ENCODE results near the gene HIP1.
"Not testable (repeated sequence)": the region's sequence is repeated elsewhere in the genome, so short reads cannot be mapped to it uniquely, and the experiment has no call there.

The HIP1 gene

GRCh38 chr7:75567948-75568595 is 170.7 kb downstream of the HIP1 start:
- FAIRE-seq = no peak

GRCh38 chr7:75565132-75565837 is 173.5 kb downstream of the HIP1 start:
- no peak for FAIRE-seq

- no peak for FAIRE-seq
Measured at GRCh38 chr7:75563171-75563570, 175.6 kb downstream of the HIP1 start.

GRCh38 chr7:75559976-75560365 is 178.8 kb downstream of the HIP1 start:
- FAIRE-seq = no peak

GRCh38 chr7:75559355-75559975 is 179.3 kb downstream of the HIP1 start:
- no peak for FAIRE-seq

GRCh38 chr7:75556835-75557234 is 181.9 kb downstream of the HIP1 start:
- FAIRE-seq = not testable (repeated sequence)

GRCh38 chr7:75555736-75556135 is 183.0 kb downstream of the HIP1 start:
- FAIRE-seq = no peak

- no peak for FAIRE-seq
Measured at GRCh38 chr7:75546237-75547015, 192.3 kb downstream of the HIP1 start.

- FAIRE-seq = no peak
Measured at GRCh38 chr7:75537731-75538130, 201.0 kb downstream of the HIP1 start.

- FAIRE-seq = no peak
Measured at GRCh38 chr7:75536940-75537538, 201.7 kb downstream of the HIP1 start.

GRCh38 chr7:75536491-75536890 is 202.2 kb downstream of the HIP1 start:
- no peak for FAIRE-seq

GRCh38 chr7:75534727-75535307 is 203.9 kb downstream of the HIP1 start:
- no peak for FAIRE-seq

GRCh38 chr7:75533926-75534325 is 204.8 kb downstream of the HIP1 start:
- no peak for FAIRE-seq

GRCh38 chr7:75532639-75533038 is 206.1 kb downstream of the HIP1 start:
- no peak for FAIRE-seq

- FAIRE-seq = no peak
Measured at GRCh38 chr7:75531359-75531821, 207.4 kb downstream of the HIP1 start.

- FAIRE-seq = not testable (repeated sequence)
Measured at GRCh38 chr7:75527224-75527722, 211.5 kb downstream of the HIP1 start.

- FAIRE-seq = not testable (repeated sequence)
Measured at GRCh38 chr7:75521727-75522126, 217.0 kb downstream of the HIP1 start.

- FAIRE-seq = not testable (repeated sequence)
Measured at GRCh38 chr7:75518842-75519241, 219.9 kb downstream of the HIP1 start.

GRCh38 chr7:75509033-75509432 is 229.7 kb downstream of the HIP1 start:
- FAIRE-seq = not testable (repeated sequence)

- not testable (repeated sequence) for FAIRE-seq
Measured at GRCh38 chr7:75492020-75492419, 246.7 kb downstream of the HIP1 start, which contains the start of gene SPDYE5. TSS of gene SPDYE5 (plus strand) at chr7:75492320. CDS start at chr7:75494048, 1,728 bp downstream.

GRCh38 chr7:75485979-75486643 is 252.6 kb downstream of the HIP1 start, which contains the start of gene POM121C:
TSS of gene POM121C (minus strand) at chr7:75486299. CDS start at chr7:75441496, 44,803 bp downstream.
- FAIRE-seq = not testable (repeated sequence)

Data from TTC549 (cell line).